GM18520 (cell line): Measurements from ENCODE around the gene IL2RG.
A peak's percentile ranks its signal among the peaks of the same experiment; 100 is the strongest.

Experiments
- ATAC-seq: cut with Tn5 transposase; IDR thresholded peaks from one replicate; pipeline ENCODE4 v1.9.1; 2021; ENCODE audit not compliant: unreplicated experiment

The IL2RG gene

GRCh38 chrX:71111141-71111843 lies at the start of gene IL2RG:
TSS of gene IL2RG (minus strand) at chrX:71111577. CDS start at chrX:71111539, 38 bp downstream.
- ATAC-seq: peak; percentile 85

- no peak for ATAC-seq
Observed at GRCh38 chrX:71160475-71160874, 49.1 kb upstream of the IL2RG start.

- no peak for ATAC-seq
Observed at GRCh38 chrX:71159335-71159734, 48.0 kb upstream of the IL2RG start.

GRCh38 chrX:71158603-71159002 lies 47.2 kb upstream of the IL2RG start:
- ATAC-seq: no peak

- no peak for ATAC-seq
Observed at GRCh38 chrX:71154641-71155040, 43.3 kb upstream of the IL2RG start.

GRCh38 chrX:71154196-71154595 lies 42.8 kb upstream of the IL2RG start:
- no peak for ATAC-seq

- ATAC-seq: no peak
Observed at GRCh38 chrX:71151366-71151765, 40.0 kb upstream of the IL2RG start.

GRCh38 chrX:71148278-71148663 lies 36.9 kb upstream of the IL2RG start:
- ATAC-seq: no peak

GRCh38 chrX:71147496-71148277 lies 36.3 kb upstream of the IL2RG start:
- ATAC-seq: no peak

- ATAC-seq: no peak
Observed at GRCh38 chrX:71144651-71145050, 33.3 kb upstream of the IL2RG start, which contains the start of gene NLGN3. TSS of gene NLGN3 (plus strand) at chrX:71144841. CDS start at chrX:71147750, 2,909 bp downstream.

GRCh38 chrX:71143508-71143907 lies 32.1 kb upstream of the IL2RG start:
- no peak for ATAC-seq

- no peak for ATAC-seq
Observed at GRCh38 chrX:71140440-71140839, 29.1 kb upstream of the IL2RG start.

GRCh38 chrX:71131510-71131909 lies 20.1 kb upstream of the IL2RG start:
- no peak for ATAC-seq

GRCh38 chrX:71128915-71129765 lies 17.8 kb upstream of the IL2RG start:
- ATAC-seq: no peak

GRCh38 chrX:71128166-71128833 lies 16.9 kb upstream of the IL2RG start:
- ATAC-seq: no peak

GRCh38 chrX:71118985-71119535 lies 7.7 kb upstream of the IL2RG start:
- no peak for ATAC-seq

GRCh38 chrX:71118032-71118984 lies 6.9 kb upstream of the IL2RG start, which contains the start of gene MED12:
TSS of gene MED12 (plus strand) at chrX:71118596. CDS start at chrX:71118755, 159 bp downstream.
- ATAC-seq: peak; percentile 82

GRCh38 chrX:71117358-71117757 lies 6.0 kb upstream of the IL2RG start:
- ATAC-seq: no peak

- peak; percentile 16 for ATAC-seq
Observed at GRCh38 chrX:71111921-71112431, 599 bp upstream of the IL2RG start.
